GM19240 (cell line): ENCODE results near the gene PAQR5.
"Not testable (repeated sequence)": the region's sequence is repeated elsewhere in the genome, so short reads cannot be mapped to it uniquely, and the experiment has no call there.

Experiments
- DNase-seq: peaks from one replicate; pipeline ENCODE4 v3.0.0; 2011; ENCODE audit warnings: low spot score; ENCODE audit not compliant: insufficient read length

The PAQR5 gene

GRCh38 chr15:69315402-69316110 is 16.8 kb downstream of the PAQR5 start:
- no peak for DNase-seq

GRCh38 chr15:69316291-69316690 is 17.6 kb downstream of the PAQR5 start:
- DNase-seq = no peak

- DNase-seq = no peak
Measured at GRCh38 chr15:69317392-69317841, 18.7 kb downstream of the PAQR5 start.

- no peak for DNase-seq
Measured at GRCh38 chr15:69318033-69318432, 19.3 kb downstream of the PAQR5 start.

- DNase-seq = no peak
Measured at GRCh38 chr15:69319384-69320375, 21.0 kb downstream of the PAQR5 start.

- DNase-seq = no peak
Measured at GRCh38 chr15:69320977-69321554, 22.4 kb downstream of the PAQR5 start.

GRCh38 chr15:69323893-69324430 is 25.2 kb downstream of the PAQR5 start:
- no peak for DNase-seq

GRCh38 chr15:69324565-69324964 is 25.9 kb downstream of the PAQR5 start:
- no peak for DNase-seq

GRCh38 chr15:69325456-69325971 is 26.8 kb downstream of the PAQR5 start:
- no peak for DNase-seq

- no peak for DNase-seq
Measured at GRCh38 chr15:69328080-69328479, 29.4 kb downstream of the PAQR5 start.

- no peak for DNase-seq
Measured at GRCh38 chr15:69328739-69329138, 30.0 kb downstream of the PAQR5 start.

- no peak for DNase-seq
Measured at GRCh38 chr15:69337138-69337537, 38.4 kb downstream of the PAQR5 start.

- DNase-seq = no peak
Measured at GRCh38 chr15:69338535-69339213, 40.0 kb downstream of the PAQR5 start.

- DNase-seq = not testable (repeated sequence)
Measured at GRCh38 chr15:69339214-69339543, 40.5 kb downstream of the PAQR5 start.

- no peak for DNase-seq
Measured at GRCh38 chr15:69340243-69340900, 41.7 kb downstream of the PAQR5 start.

- DNase-seq = no peak
Measured at GRCh38 chr15:69341356-69341755, 42.6 kb downstream of the PAQR5 start.

- no peak for DNase-seq
Measured at GRCh38 chr15:69342460-69343076, 43.9 kb downstream of the PAQR5 start.

GRCh38 chr15:69343133-69343532 is 44.4 kb downstream of the PAQR5 start:
- DNase-seq = no peak

- no peak for DNase-seq
Measured at GRCh38 chr15:69344238-69344637, 45.5 kb downstream of the PAQR5 start.

GRCh38 chr15:69346112-69346511 is 47.4 kb downstream of the PAQR5 start:
- no peak for DNase-seq
